Liver (tissue), 9 donors: ENCODE data around the gene LAMA2. TPM values are rescaled to one million over a fixed set of nuclear protein-coding genes. Genes with fewer than 3 reads are reported as not detected.

Experiments used
- DNase-seq: peaks from one replicate; pipeline ENCODE4 v3.0.0-alpha.2; 2017; ENCODE audit warnings: low spot score
- H3K27ac ChIP-seq, 2 donors: one replicate each; pipeline ENCODE4 v1.7.0; 2013; ENCODE audit warnings: inconsistent platforms in 2 of 2, low read length in 2 of 2, control low read depth in 1 of 2, low read depth in 1 of 2, mild to moderate bottlenecking in 1 of 2
- H3K27me3 ChIP-seq, 4 donors: one replicate each; pipeline versions ENCODE4 v1.6.1 to v1.7.0; 2013; ENCODE audit warnings: low read length in 3 of 4, inconsistent platforms in 1 of 4, mild to moderate bottlenecking in 1 of 4, moderate library complexity in 1 of 4; ENCODE audit not compliant: control insufficient read depth in 4 of 4, insufficient read depth in 4 of 4
- H3K36me3 ChIP-seq, 4 donors: one replicate each; pipeline versions ENCODE4 v1.6.1 to v1.7.0; 2013; ENCODE audit warnings: low read length in 3 of 4, mild to moderate bottlenecking in 3 of 4, low read depth in 1 of 4, moderate library complexity in 1 of 4; ENCODE audit not compliant: control insufficient read depth in 4 of 4, insufficient read depth in 3 of 4
- H3K4me1 ChIP-seq, 4 donors: one replicate each; pipeline versions ENCODE4 v1.6.1 to v1.7.0; 2013; ENCODE audit warnings: low read length in 3 of 4, mild to moderate bottlenecking in 3 of 4, moderate library complexity in 1 of 4; ENCODE audit not compliant: control insufficient read depth in 4 of 4, insufficient read depth in 4 of 4
- H3K4me3 ChIP-seq, 3 donors: one replicate each; pipeline versions ENCODE4 v1.6.1 to v1.7.0; 2013; ENCODE audit warnings: low read length in 3 of 3, control low read depth in 1 of 3, low read depth in 1 of 3, mild to moderate bottlenecking in 1 of 3
- H3K9ac ChIP-seq, 2 donors: one replicate each; pipeline ENCODE4 v1.7.0; 2013; ENCODE audit warnings: low read length in 2 of 2, mild to moderate bottlenecking in 2 of 2, moderate library complexity in 2 of 2, control low read depth in 1 of 2, low read depth in 1 of 2
- H3K9me3 ChIP-seq, 4 donors: one replicate each; pipeline versions ENCODE4 v1.6.1 to v1.7.0; 2013; ENCODE audit warnings: low read length in 3 of 4; ENCODE audit not compliant: control insufficient read depth in 4 of 4
- ATF3 ChIP-seq: IDR thresholded peaks from 2 replicates; pipeline ENCODE4 v1.6.1; 2016; ENCODE audit warnings: antibody characterized with exemption
- CTCF ChIP-seq: fragments of 150-350 bp; IDR thresholded peaks from 2 replicates; pipeline ENCODE4 v1.5.1; 2017; ENCODE audit warnings: improper control_type of control experiment, low read depth, low read length; ENCODE audit not compliant: missing input control
- EGR1 ChIP-seq, 2 donors: IDR thresholded peaks; 2 replicates each; pipeline ENCODE4 v1.6.1; 2016 to 2018; ENCODE audit warnings: antibody characterized with exemption in 2 of 2, low read depth in 2 of 2
- FOXA1 ChIP-seq: IDR thresholded peaks from 2 replicates; pipeline ENCODE4 v1.6.1; 2016; ENCODE audit warnings: antibody characterized with exemption
- GABPA ChIP-seq, 2 donors: IDR thresholded peaks in 1 of 2; conservative IDR thresholded peaks in 1 of 2; 2 replicates each; pipeline ENCODE4 v1.6.1; 2016; ENCODE audit warnings: antibody characterized with exemption in 2 of 2, mild to moderate bottlenecking in 1 of 2, moderate library complexity in 1 of 2
- HNF4A ChIP-seq, 2 donors: conservative IDR thresholded peaks; 2 replicates each; pipeline ENCODE4 v1.6.1; 2016; ENCODE audit warnings: antibody characterized with exemption in 2 of 2, mild to moderate bottlenecking in 2 of 2
- HNF4G ChIP-seq: IDR thresholded peaks from 2 replicates; pipeline ENCODE4 v1.6.1; 2016; ENCODE audit warnings: antibody characterized with exemption
- JUND ChIP-seq, 2 donors: IDR thresholded peaks; 2 replicates each; pipeline ENCODE4 v1.6.1; 2016; ENCODE audit warnings: antibody characterized with exemption in 2 of 2
- MAX ChIP-seq: IDR thresholded peaks from 2 replicates; pipeline ENCODE4 v1.6.1; 2016; ENCODE audit warnings: antibody characterized with exemption
- NR2F2 ChIP-seq: IDR thresholded peaks from 2 replicates; pipeline ENCODE4 v1.6.1; 2016; ENCODE audit warnings: antibody characterized with exemption
- RAD21 ChIP-seq, 2 donors: IDR thresholded peaks; 2 replicates each; pipeline ENCODE4 v1.6.1; 2016; ENCODE audit warnings: antibody characterized with exemption in 2 of 2, mild to moderate bottlenecking in 2 of 2
- REST ChIP-seq: IDR thresholded peaks from 2 replicates; pipeline ENCODE4 v1.6.1; 2016; ENCODE audit warnings: antibody characterized with exemption, mild to moderate bottlenecking
- RXRA ChIP-seq, 2 donors: IDR thresholded peaks; 2 replicates each; pipeline ENCODE4 v1.6.1; 2017 to 2018; ENCODE audit warnings: antibody characterized with exemption in 2 of 2, mild to moderate bottlenecking in 1 of 2
- TAF1 ChIP-seq: conservative IDR thresholded peaks from 2 replicates; pipeline ENCODE4 v1.6.1; 2016; ENCODE audit warnings: antibody characterized with exemption, mild to moderate bottlenecking
- ZBTB33 ChIP-seq: IDR thresholded peaks from 2 replicates; pipeline ENCODE4 v1.6.1; 2016; ENCODE audit warnings: antibody characterized with exemption
- WGBS: extraction: QIAGEN DNeasy Blood & Tissue Kit; methylation state at CpG from one replicate; pipeline ENCODE4 v1.1.7; 2013; 5-methylcytosine and 5-hydroxymethylcytosine counted together
- polyA plus RNA-seq, 2 donors: library from polyadenylated mRNA; stranded (reverse) in 1 of 2; unstranded in 1 of 2; fragments of 200-250 nt in 1 of 2; fragments of >200 nt in 1 of 2; fragmentation: Nextera tagmentation in 1 of 2; extraction: Ambion mirVana in 1 of 2; gene quantifications; one replicate each; pipeline versions ENCODE4 v1.2.1 to v1.2.3, GENCODE V29; 2013 to 2015
- total RNA-seq, 2 donors: library from RNA; depleted of rRNA; stranded (reverse); fragments of >200 nt; gene quantifications; one replicate each; pipeline ENCODE4 v1.2.3, GENCODE V29; 2014
- donor health status: healthy.
- donor health status: healthy.
- donor health status: healthy.
- donor health status: healthy.
- donor health status: healthy.

Gene LAMA2
- total and polyA plus RNA-seq, 4 donors = 1.3 to 17.0 (median 3.0) TPM

GRCh38 chr6:129472239-129472638 is 589.3 kb downstream of the LAMA2 start:
- TF ChIP-seq ZBTB33 = no peak
- no peak for TF ChIP-seq TAF1
- no peak for TF ChIP-seq HNF4G
- no peak for TF ChIP-seq CTCF
- no peak for TF ChIP-seq EGR1 (IDR thresholded peaks at IDR 0.05; ENCODE audit: low read depth in 2 of 2)
- TF ChIP-seq ATF3 = no peak
- no peak overlapping the region for H3K4me3 ChIP-seq
- H3K27ac ChIP-seq = no peak overlapping the region
- H3K4me1 ChIP-seq = peaks cover 0 to 20% (median 13%) of the 10 kb centered on the region in 4 donors
- no peak for DNase-seq
- no peaks in the 10 kb centered on the region for H3K9me3 ChIP-seq
- H3K36me3 ChIP-seq = no peaks in the 10 kb centered on the region
- H3K27me3 ChIP-seq = no peaks in the 10 kb centered on the region
- H3K9ac ChIP-seq = no peak overlapping the region
- WGBS = 63% methylated on average over 3 of the region's 3 CpGs

- Histone ChIP-seq H3K4me3 (no peak overlapping the region), H3K9me3 (no peaks in the 10 kb centered on the region), H3K36me3 (no peaks in the 10 kb centered on the region), H3K27ac (no peak overlapping the region), H3K4me1 (peaks cover 0 to 18% (median 13%) of the 10 kb centered on the region in 4 donors), H3K27me3 (no peaks in the 10 kb centered on the region), H3K9ac (no peak overlapping the region)
- TF ChIP-seq RXRA (IDR thresholded peaks at IDR 0.05) (no peak), ZBTB33 (no peak), HNF4A (conservative IDR thresholded peaks at IDR 0.05) (no peak), REST (no peak), JUND (IDR thresholded peaks at IDR 0.05) (no peak), FOXA1 (no peak), RAD21 (IDR thresholded peaks at IDR 0.05) (no peak), MAX (no peak), GABPA (IDR thresholded peaks at IDR 0.05 in 1 of 2, conservative IDR thresholded peaks at IDR 0.05 in 1 of 2) (no peak), NR2F2 (no peak), CTCF (no peak)
- 94% methylated on average over 3 of the region's 3 CpGs for WGBS
- no peak for DNase-seq
Observed at GRCh38 chr6:129473546-129473945, 590.6 kb downstream of the LAMA2 start.
